Stimulated activated CD4-positive, alpha-beta T cell treated with anti-CD3 and anti-CD28 coated beads, Interleukin-15, amount 100 ng/mL, for 1 hour (primary cell): Measurements from ENCODE around the gene GET4.

ENCODE experiments used
- DNase-seq, 2 donors: peaks; one replicate each; pipeline ENCODE4 v3.0.0-alpha.2; 2020; ENCODE audit warnings: low read depth in 1 of 2, low spot score in 1 of 2

The GET4 gene

DNA sequence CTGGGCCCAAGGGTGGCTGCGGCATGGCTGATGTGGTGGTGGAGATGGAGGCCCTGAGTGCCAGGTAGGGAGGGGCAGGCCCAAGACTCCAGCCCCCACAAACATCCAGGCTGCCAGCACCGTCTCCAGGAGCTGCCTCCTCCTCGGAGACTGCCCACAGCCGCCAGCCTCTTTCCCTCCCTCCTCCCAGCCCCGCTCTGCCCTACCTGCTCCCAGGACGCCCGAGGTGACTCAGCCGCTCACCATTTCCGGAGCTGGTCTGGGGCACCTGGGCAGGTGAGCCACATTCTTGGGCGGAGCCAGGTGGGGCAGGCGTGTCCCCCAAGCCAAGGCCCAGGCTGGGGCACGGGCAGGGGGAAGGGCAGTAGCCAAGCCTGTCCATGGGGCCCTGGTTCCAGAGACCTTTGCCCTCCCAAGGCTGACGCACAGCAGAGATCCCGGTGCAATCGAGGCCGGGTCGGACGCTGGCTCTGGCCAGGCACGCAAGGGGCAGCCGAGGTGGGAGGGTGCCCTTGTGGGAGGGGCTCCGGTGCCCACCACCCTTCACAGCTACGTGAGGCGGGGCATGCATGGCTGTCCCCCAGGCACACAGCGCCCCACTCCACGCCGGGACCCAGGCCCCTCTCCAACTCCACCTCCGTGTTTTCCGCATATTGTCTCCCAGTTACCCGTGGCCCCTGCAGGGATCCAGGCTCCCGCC is 69.4 kb downstream of the GET4 start:
- no peak for DNase-seq
